DND-41 (cell line): ENCODE results near the gene FKBP9.

ENCODE experiments used
- ATAC-seq: fragments of 200-7000 bp; cut with Tn5 transposase; 3 replicates; pipeline ENCODE4 v1.9.1; 2021; ENCODE audit warnings: low read depth; ENCODE audit not compliant: insufficient read depth
- DNase-seq: peaks from one replicate; pipeline ENCODE4 v3.0.0-alpha.2; 2020
- H2AFZ ChIP-seq: 2 replicates; pipeline ENCODE4 v1.6.0; 2012; ENCODE audit warnings: low read depth, low read length
- H3K27ac ChIP-seq: 2 replicates; pipeline ENCODE4 v1.5.1; 2012; ENCODE audit warnings: low read length, inconsistent platforms
- H3K27me3 ChIP-seq: fragments of 200-600 bp; sonication (generic); 2 replicates; pipeline ENCODE4 v1.6.0; 2012; ENCODE audit warnings: low read length, mild to moderate bottlenecking, inconsistent platforms; ENCODE audit not compliant: insufficient read depth, poor library complexity
- H3K36me3 ChIP-seq: 2 replicates; pipeline ENCODE4 v1.5.1; 2012; ENCODE audit warnings: low read length, inconsistent platforms; ENCODE audit not compliant: insufficient read depth
- H3K4me1 ChIP-seq: 2 replicates; pipeline ENCODE4 v1.5.1; 2012; ENCODE audit warnings: mild to moderate bottlenecking, low read length; ENCODE audit not compliant: insufficient read depth
- H3K4me2 ChIP-seq: 2 replicates; pipeline ENCODE4 v1.6.0; 2012; ENCODE audit warnings: mild to moderate bottlenecking, moderate library complexity, low read length, inconsistent platforms; ENCODE audit not compliant: insufficient read depth
- H3K4me3 ChIP-seq, 2 experiments: fragments of 200-600 bp in 1 of 2; shearing (Covaris generic) in 1 of 2; 2 replicates each; pipeline ENCODE4 v1.5.1; 2012 to 2016; ENCODE audit warnings: inconsistent platforms in 2 of 2, low read length in 2 of 2, mild to moderate bottlenecking in 2 of 2, low read depth in 1 of 2, moderate library complexity in 1 of 2
- H3K79me2 ChIP-seq: 2 replicates; pipeline ENCODE4 v1.6.0; 2012; ENCODE audit warnings: low read length, inconsistent platforms; ENCODE audit not compliant: insufficient read depth
- H3K9ac ChIP-seq: 2 replicates; pipeline ENCODE4 v1.6.0; 2012; ENCODE audit warnings: low read depth, mild to moderate bottlenecking, inconsistent platforms, low read length, moderate library complexity
- H3K9me3 ChIP-seq: 2 replicates; pipeline ENCODE4 v1.5.1; 2012; ENCODE audit warnings: low read length, moderate library complexity, mild to moderate bottlenecking, inconsistent platforms; ENCODE audit not compliant: insufficient read depth, severe bottlenecking
- H4K20me1 ChIP-seq: 2 replicates; pipeline ENCODE4 v1.6.0; 2012; ENCODE audit warnings: low read length; ENCODE audit not compliant: insufficient read depth
- CTCF ChIP-seq: IDR thresholded peaks from 2 replicates; pipeline ENCODE4 v1.5.1; 2012; ENCODE audit warnings: borderline replicate concordance, low read length, moderate library complexity, mild to moderate bottlenecking; ENCODE audit not compliant: poor library complexity, severe bottlenecking; ENCODE audit errors: extremely low read depth
- EZH2 ChIP-seq: IDR thresholded peaks from 3 replicates; pipeline ENCODE4 v1.6.1; 2012; ENCODE audit warnings: borderline replicate concordance, low read depth, mild to moderate bottlenecking, moderate library complexity, low read length, inconsistent platforms; ENCODE audit not compliant: severe bottlenecking

FKBP9 gene

DNA sequence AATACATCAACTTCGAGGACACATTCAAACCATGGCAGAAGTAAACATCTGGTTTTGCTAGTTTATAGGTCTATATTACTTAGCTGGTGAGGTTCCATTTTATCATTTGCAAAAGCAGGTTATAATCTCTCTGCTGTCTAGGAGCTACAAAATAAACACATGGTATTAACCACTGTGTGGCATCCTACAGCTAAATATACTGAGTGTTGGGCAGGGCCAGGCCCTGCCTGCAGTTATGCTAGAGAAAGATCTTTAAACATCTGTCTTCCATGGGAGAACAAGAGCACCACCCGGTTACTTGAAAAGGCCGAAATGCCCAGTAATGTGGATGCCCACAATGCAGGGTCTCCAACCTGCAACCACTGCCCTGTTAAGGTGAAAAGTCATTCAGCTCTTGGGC is 20.6 kb upstream of the FKBP9 start:
- no peaks in the 10 kb centered on the region for H3K36me3 ChIP-seq
- H3K9me3 ChIP-seq, result no peaks in the 10 kb centered on the region
- H3K4me1 ChIP-seq, result no peaks in the 10 kb centered on the region
- H3K27me3 ChIP-seq, result peaks cover 1% of the 10 kb centered on the region
- no peak for DNase-seq
- H3K9ac ChIP-seq, result no peak overlapping the region
- H3K4me2 ChIP-seq, result no peak overlapping the region
- no peak for ATAC-seq
- no peaks in the 10 kb centered on the region for H4K20me1 ChIP-seq
- H2AFZ ChIP-seq, result no peak overlapping the region
- no peaks in the 10 kb centered on the region for H3K79me2 ChIP-seq
- no peak overlapping the region for H3K27ac ChIP-seq
- no peak overlapping the region for H3K4me3 ChIP-seq
- TF ChIP-seq EZH2 (no peak), CTCF (no peak)

- Histone ChIP-seq H3K4me2 (no peak overlapping the region), H3K4me3 (no peak overlapping the region), H4K20me1 (no peaks in the 10 kb centered on the region), H3K79me2 (no peaks in the 10 kb centered on the region), H2AFZ (no peak overlapping the region), H3K36me3 (no peaks in the 10 kb centered on the region), H3K27ac (no peak overlapping the region), H3K4me1 (no peaks in the 10 kb centered on the region), H3K27me3 (no peaks in the 10 kb centered on the region), H3K9ac (no peak overlapping the region), H3K9me3 (no peaks in the 10 kb centered on the region)
- no peak for TF ChIP-seq CTCF
- no peak for TF ChIP-seq EZH2
- ATAC-seq (no peak), DNase-seq (no peak)
These were observed 19.7 kb upstream of the FKBP9 start for GRCh38 chr7:32937344-32938174.

DNA sequence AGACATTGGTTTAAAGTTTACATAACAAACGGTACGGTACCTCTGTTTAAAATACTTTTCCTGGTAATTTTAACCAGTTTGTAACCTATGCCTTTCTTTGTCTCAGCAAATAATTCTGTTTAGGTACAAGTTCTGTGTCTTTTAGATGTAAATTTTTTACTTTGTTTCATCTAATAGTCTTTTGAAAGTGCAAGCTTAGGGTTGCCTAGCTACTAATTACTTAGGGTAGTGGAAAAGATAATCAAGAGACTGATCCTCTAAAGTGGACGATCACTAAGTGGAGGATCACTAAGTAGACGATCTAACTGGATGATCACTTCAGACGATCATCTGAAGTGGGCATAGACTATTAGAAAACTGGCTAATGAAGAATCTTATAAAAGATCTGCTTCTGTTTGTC is 16.1 kb upstream of the FKBP9 start:
- Histone ChIP-seq H3K4me3 (no peak overlapping the region), H3K4me1 (no peaks in the 10 kb centered on the region), H3K9ac (no peak overlapping the region), H3K4me2 (no peak overlapping the region), H4K20me1 (no peaks in the 10 kb centered on the region), H2AFZ (no peak overlapping the region), H3K79me2 (no peaks in the 10 kb centered on the region), H3K9me3 (peaks cover 3% of the 10 kb centered on the region), H3K36me3 (no peaks in the 10 kb centered on the region), H3K27me3 (no peaks in the 10 kb centered on the region), H3K27ac (no peak overlapping the region)
- ATAC-seq, result no peak
- TF ChIP-seq EZH2 (no peak), CTCF (no peak)
- no peak for DNase-seq
